ENCODE measurements around the gene CACNA1B.

- TF ChIP-seq MXI1 (IDR thresholded peaks at IDR 0.05; ENCODE audit: low read depth, low read length) = no peak
- no peak for TF ChIP-seq EZH2phosphoT487 (IDR thresholded peaks at IDR 0.05; ENCODE audit: borderline replicate concordance, low read depth)
- TF ChIP-seq SIN3A (IDR thresholded peaks at IDR 0.05; ENCODE audit: borderline replicate concordance, low read depth, low read length) = no peak
- no peak for TF ChIP-seq CTCF (IDR thresholded peaks at IDR 0.05)
These were observed 146.5 kb downstream of the CACNA1B start for GRCh38 chr9:138024131-138024530.

Data from SK-N-SH (cell line).